ENCODE measurements around the gene TNFAIP3.
A peak's percentile ranks its signal among the peaks of the same experiment; 100 is the strongest.

Gene TNFAIP3

GRCh38 chr6:137896647-137897046 lies 29.6 kb downstream of the TNFAIP3 start:
- Histone ChIP-seq H3K4me1 (ENCODE audit: control insufficient read depth in 1 of 2, insufficient read depth in 2 of 2, low read length in 2 of 2) (peaks cover 5 to 10% of the 10 kb centered on the region in 2 donors), H3K27me3 (ENCODE audit: control insufficient read depth in 1 of 2, insufficient read depth in 2 of 2, low read length in 2 of 2) (no peaks in the 10 kb centered on the region), H3K36me3 (ENCODE audit: control insufficient read depth in 1 of 2, insufficient read depth in 2 of 2, low read length in 2 of 2) (no peaks in the 10 kb centered on the region), H3K4me3 (ENCODE audit: low read depth in 1 of 2, low read length in 2 of 2) (no peak overlapping the region), H3K27ac (ENCODE audit: low read depth, low read length) (no peak overlapping the region), H3K9ac (ENCODE audit: low read depth in 1 of 2, low read length in 2 of 2) (no peak overlapping the region), H3K9me3 (ENCODE audit: control insufficient read depth in 1 of 2, low read length in 2 of 2) (no peaks in the 10 kb centered on the region)

DNA sequence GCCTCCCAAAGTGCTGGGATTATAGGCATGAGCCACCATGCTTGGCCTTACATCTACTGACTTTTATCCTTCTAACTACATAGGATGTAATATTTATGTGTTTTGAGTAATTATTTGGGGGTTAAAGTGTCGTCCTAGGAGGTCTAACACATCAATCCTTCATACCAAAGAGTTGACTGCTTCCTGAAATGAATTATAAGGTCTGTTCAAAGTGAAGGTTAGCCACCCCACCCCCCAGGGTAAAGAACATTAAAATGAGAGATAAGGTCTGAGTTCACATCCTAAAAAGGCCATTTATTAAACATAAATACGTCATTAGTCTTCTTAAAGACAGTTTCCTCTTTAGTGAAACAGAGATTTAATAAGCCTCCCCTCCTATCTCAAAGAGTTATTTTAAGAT lies 33.8 kb downstream of the TNFAIP3 start:
- Histone ChIP-seq H3K27ac (ENCODE audit: low read depth, low read length) (no peak overlapping the region), H3K27me3 (ENCODE audit: control insufficient read depth in 1 of 2, insufficient read depth in 2 of 2, low read length in 2 of 2) (no peaks in the 10 kb centered on the region)

GRCh38 chr6:137901454-137901853 lies 34.4 kb downstream of the TNFAIP3 start:
- H3K27me3 ChIP-seq (ENCODE audit: control insufficient read depth in 1 of 2, insufficient read depth in 2 of 2, low read length in 2 of 2) = no peaks in the 10 kb centered on the region
- no peak overlapping the region for H3K9ac ChIP-seq (ENCODE audit: low read depth in 1 of 2, low read length in 2 of 2)
- peaks cover 7 to 27% of the 10 kb centered on the region in 2 donors for H3K4me1 ChIP-seq (ENCODE audit: control insufficient read depth in 1 of 2, insufficient read depth in 2 of 2, low read length in 2 of 2)
- H3K36me3 ChIP-seq (ENCODE audit: control insufficient read depth in 1 of 2, insufficient read depth in 2 of 2, low read length in 2 of 2) = no peaks in the 10 kb centered on the region
- H3K9me3 ChIP-seq (ENCODE audit: control insufficient read depth in 1 of 2, low read length in 2 of 2) = no peaks in the 10 kb centered on the region
- H3K27ac ChIP-seq (ENCODE audit: low read depth, low read length) = no peak overlapping the region
- H3K4me3 ChIP-seq (ENCODE audit: low read depth in 1 of 2, low read length in 2 of 2) = no peak overlapping the region

More for the DNA sequence above, 33.8 kb downstream of the TNFAIP3 start:
- no peaks in the 10 kb centered on the region for H3K36me3 ChIP-seq (ENCODE audit: control insufficient read depth in 1 of 2, insufficient read depth in 2 of 2, low read length in 2 of 2)
- no peak overlapping the region for H3K9ac ChIP-seq (ENCODE audit: low read depth in 1 of 2, low read length in 2 of 2)
- H3K4me1 ChIP-seq (ENCODE audit: control insufficient read depth in 1 of 2, insufficient read depth in 2 of 2, low read length in 2 of 2) = peaks cover 7 to 27% of the 10 kb centered on the region in 2 donors
- H3K9me3 ChIP-seq (ENCODE audit: control insufficient read depth in 1 of 2, low read length in 2 of 2) = no peaks in the 10 kb centered on the region
- H3K4me3 ChIP-seq (ENCODE audit: low read depth in 1 of 2, low read length in 2 of 2) = no peak overlapping the region

- Histone ChIP-seq H3K27me3 (ENCODE audit: control insufficient read depth in 1 of 2, insufficient read depth in 2 of 2, low read length in 2 of 2) (no peaks in the 10 kb centered on the region), H3K4me3 (ENCODE audit: low read depth in 1 of 2, low read length in 2 of 2) (no peak overlapping the region), H3K4me1 (ENCODE audit: control insufficient read depth in 1 of 2, insufficient read depth in 2 of 2, low read length in 2 of 2) (peaks cover 7 to 27% of the 10 kb centered on the region in 2 donors), H3K36me3 (ENCODE audit: control insufficient read depth in 1 of 2, insufficient read depth in 2 of 2, low read length in 2 of 2) (no peaks in the 10 kb centered on the region), H3K9me3 (ENCODE audit: control insufficient read depth in 1 of 2, low read length in 2 of 2) (no peaks in the 10 kb centered on the region), H3K27ac (ENCODE audit: low read depth, low read length) (no peak overlapping the region), H3K9ac (ENCODE audit: low read depth in 1 of 2, low read length in 2 of 2) (no peak overlapping the region)
Measured at GRCh38 chr6:137902699-137903098, 35.6 kb downstream of the TNFAIP3 start.

DNA sequence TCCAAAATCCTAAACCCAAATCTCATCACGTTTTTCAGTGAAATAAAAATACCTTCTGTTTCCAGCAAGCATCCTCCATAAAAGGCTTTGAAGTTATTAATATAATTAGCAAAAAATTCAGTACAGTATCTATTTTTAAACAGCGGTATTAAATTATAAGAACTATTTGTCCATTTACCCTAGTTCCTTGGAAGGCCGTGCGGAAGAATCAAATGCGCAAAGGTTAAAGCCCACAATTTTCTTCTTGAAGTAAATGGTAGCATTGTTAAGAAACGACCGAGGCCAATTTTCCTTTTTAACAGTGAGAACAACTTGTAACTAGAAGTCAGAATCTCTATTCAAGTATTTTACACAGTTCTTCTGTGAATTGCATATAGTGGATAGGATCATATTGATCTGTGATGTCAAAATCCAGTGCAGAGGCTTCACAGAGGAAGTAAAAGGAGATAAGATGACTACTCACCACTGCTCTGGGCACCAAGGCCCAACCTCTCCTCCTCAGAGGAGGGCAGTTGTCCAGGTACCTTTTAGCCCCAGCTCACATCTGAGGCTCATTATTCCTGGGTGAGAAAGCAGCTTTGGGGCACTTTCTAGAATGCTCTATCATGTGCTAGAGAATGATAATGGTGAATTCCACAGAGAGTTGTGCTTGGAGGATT lies 36.3 kb downstream of the TNFAIP3 start:
- no peaks in the 10 kb centered on the region for H3K27me3 ChIP-seq (ENCODE audit: control insufficient read depth in 1 of 2, insufficient read depth in 2 of 2, low read length in 2 of 2)
- H3K27ac ChIP-seq (ENCODE audit: low read depth, low read length) = no peak overlapping the region
- H3K4me3 ChIP-seq (ENCODE audit: low read depth in 1 of 2, low read length in 2 of 2) = no peak overlapping the region
- no peaks in the 10 kb centered on the region for H3K36me3 ChIP-seq (ENCODE audit: control insufficient read depth in 1 of 2, insufficient read depth in 2 of 2, low read length in 2 of 2)
- H3K4me1 ChIP-seq (ENCODE audit: control insufficient read depth in 1 of 2, insufficient read depth in 2 of 2, low read length in 2 of 2) = peaks cover 7 to 27% of the 10 kb centered on the region in 2 donors
- H3K9me3 ChIP-seq (ENCODE audit: control insufficient read depth in 1 of 2, low read length in 2 of 2) = no peaks in the 10 kb centered on the region
- no peak overlapping the region for H3K9ac ChIP-seq (ENCODE audit: low read depth in 1 of 2, low read length in 2 of 2)

GRCh38 chr6:137903933-137904821 lies 37.1 kb downstream of the TNFAIP3 start:
- Histone ChIP-seq H3K27me3 (ENCODE audit: control insufficient read depth in 1 of 2, insufficient read depth in 2 of 2, low read length in 2 of 2) (no peaks in the 10 kb centered on the region), H3K36me3 (ENCODE audit: control insufficient read depth in 1 of 2, insufficient read depth in 2 of 2, low read length in 2 of 2) (no peaks in the 10 kb centered on the region), H3K9me3 (ENCODE audit: control insufficient read depth in 1 of 2, low read length in 2 of 2) (no peaks in the 10 kb centered on the region), H3K4me1 (ENCODE audit: control insufficient read depth in 1 of 2, insufficient read depth in 2 of 2, low read length in 2 of 2) (peaks cover 7 to 27% of the 10 kb centered on the region in 2 donors), H3K9ac (ENCODE audit: low read depth in 1 of 2, low read length in 2 of 2) (peak overlapping the region in 1 of 2 donors; percentile 30), H3K4me3 (ENCODE audit: low read depth in 1 of 2, low read length in 2 of 2) (peak overlapping the region; percentile 18 to 45), H3K27ac (ENCODE audit: low read depth, low read length) (no peak overlapping the region)

DNA sequence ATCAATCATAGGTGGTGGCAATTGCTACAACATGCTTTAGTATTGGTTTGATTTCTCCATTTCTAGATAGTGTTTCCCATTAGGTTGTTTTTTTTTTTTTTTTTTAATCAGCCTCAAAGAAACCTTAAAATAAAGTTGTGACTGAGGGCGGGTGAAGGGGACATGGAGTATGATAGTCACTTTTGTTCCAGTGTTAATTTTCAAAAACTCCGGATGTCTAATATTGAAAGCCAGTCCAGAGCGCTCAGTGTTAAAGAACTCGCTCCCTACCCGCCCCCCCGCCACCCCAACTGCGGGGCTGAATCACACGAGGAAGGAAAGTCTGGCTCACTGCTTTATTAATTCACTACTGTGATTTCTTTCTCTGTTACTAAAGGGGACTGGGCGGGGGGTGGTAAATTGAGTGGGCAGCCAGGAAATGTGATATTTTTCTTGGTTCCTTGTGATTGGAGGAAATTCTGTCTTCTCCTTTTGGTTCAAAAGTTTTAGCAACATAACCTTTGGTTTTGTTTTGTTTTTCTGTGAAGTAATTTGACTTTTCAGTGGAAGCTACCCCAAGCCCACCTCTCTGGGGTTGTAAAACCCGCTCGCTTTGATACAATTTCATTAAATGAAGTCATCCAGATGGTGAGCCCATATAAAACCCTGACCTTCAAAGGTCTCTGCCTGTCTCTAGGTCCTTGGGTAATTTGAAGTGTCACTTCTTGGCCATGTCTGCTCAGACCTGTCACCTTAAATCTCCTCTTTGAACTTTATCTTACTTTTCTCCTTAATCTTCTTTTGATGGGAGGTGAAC lies 38.0 kb downstream of the TNFAIP3 start:
- no peaks in the 10 kb centered on the region for H3K9me3 ChIP-seq (ENCODE audit: control insufficient read depth in 1 of 2, low read length in 2 of 2)

GRCh38 chr6:137906020-137906472 lies 39.0 kb downstream of the TNFAIP3 start:
- Histone ChIP-seq H3K27me3 (ENCODE audit: control insufficient read depth in 1 of 2, insufficient read depth in 2 of 2, low read length in 2 of 2) (no peaks in the 10 kb centered on the region), H3K4me3 (ENCODE audit: low read depth in 1 of 2, low read length in 2 of 2) (no peak overlapping the region), H3K9ac (ENCODE audit: low read depth in 1 of 2, low read length in 2 of 2) (no peak overlapping the region), H3K4me1 (ENCODE audit: control insufficient read depth in 1 of 2, insufficient read depth in 2 of 2, low read length in 2 of 2) (peaks cover 7 to 21% of the 10 kb centered on the region in 2 donors), H3K9me3 (ENCODE audit: control insufficient read depth in 1 of 2, low read length in 2 of 2) (no peaks in the 10 kb centered on the region), H3K36me3 (ENCODE audit: control insufficient read depth in 1 of 2, insufficient read depth in 2 of 2, low read length in 2 of 2) (no peaks in the 10 kb centered on the region), H3K27ac (ENCODE audit: low read depth, low read length) (no peak overlapping the region)

More for the DNA sequence above, 38.0 kb downstream of the TNFAIP3 start:
- H3K27me3 ChIP-seq (ENCODE audit: control insufficient read depth in 1 of 2, insufficient read depth in 2 of 2, low read length in 2 of 2) = no peaks in the 10 kb centered on the region
- H3K4me1 ChIP-seq (ENCODE audit: control insufficient read depth in 1 of 2, insufficient read depth in 2 of 2, low read length in 2 of 2) = peaks cover 7 to 27% of the 10 kb centered on the region in 2 donors
- H3K36me3 ChIP-seq (ENCODE audit: control insufficient read depth in 1 of 2, insufficient read depth in 2 of 2, low read length in 2 of 2) = no peaks in the 10 kb centered on the region
- H3K4me3 ChIP-seq (ENCODE audit: low read depth in 1 of 2, low read length in 2 of 2) = peak overlapping the region; percentile 18 to 45
- H3K9ac ChIP-seq (ENCODE audit: low read depth in 1 of 2, low read length in 2 of 2) = peak overlapping the region; percentile 9 to 30
- no peak overlapping the region for H3K27ac ChIP-seq (ENCODE audit: low read depth, low read length)

GRCh38 chr6:137907170-137907569 lies 40.1 kb downstream of the TNFAIP3 start:
- Histone ChIP-seq H3K4me3 (ENCODE audit: low read depth in 1 of 2, low read length in 2 of 2) (no peak overlapping the region), H3K4me1 (ENCODE audit: control insufficient read depth in 1 of 2, insufficient read depth in 2 of 2, low read length in 2 of 2) (peaks cover 0 to 15% of the 10 kb centered on the region in 2 donors), H3K9ac (ENCODE audit: low read depth in 1 of 2, low read length in 2 of 2) (no peak overlapping the region), H3K27ac (ENCODE audit: low read depth, low read length) (no peak overlapping the region), H3K27me3 (ENCODE audit: control insufficient read depth in 1 of 2, insufficient read depth in 2 of 2, low read length in 2 of 2) (no peaks in the 10 kb centered on the region), H3K9me3 (ENCODE audit: control insufficient read depth in 1 of 2, low read length in 2 of 2) (no peaks in the 10 kb centered on the region), H3K36me3 (ENCODE audit: control insufficient read depth in 1 of 2, insufficient read depth in 2 of 2, low read length in 2 of 2) (no peaks in the 10 kb centered on the region)
